ENCODE measurements around the gene LRRC7.

LRRC7 gene

DNA sequence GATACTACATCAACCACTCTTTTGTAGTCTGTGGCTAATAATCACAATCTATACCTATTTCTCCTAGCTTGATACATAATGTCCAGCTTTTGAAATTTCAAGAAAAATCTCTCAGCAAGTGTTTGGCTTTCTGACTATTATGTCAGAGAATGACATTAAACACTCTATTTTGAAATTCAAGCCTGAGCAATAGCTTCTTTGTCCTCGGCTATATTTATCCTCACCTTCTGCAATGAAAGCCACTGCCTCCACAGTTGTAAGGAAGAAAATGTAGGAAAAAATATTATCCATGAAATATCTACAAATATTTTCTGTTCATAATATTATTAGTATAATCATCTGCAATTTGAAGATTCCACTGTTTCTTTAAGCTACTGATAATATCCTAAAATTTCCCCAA is 22.1 kb downstream of the LRRC7 start:
- no peak for DNase-seq (ENCODE audit: low spot score)

DNA sequence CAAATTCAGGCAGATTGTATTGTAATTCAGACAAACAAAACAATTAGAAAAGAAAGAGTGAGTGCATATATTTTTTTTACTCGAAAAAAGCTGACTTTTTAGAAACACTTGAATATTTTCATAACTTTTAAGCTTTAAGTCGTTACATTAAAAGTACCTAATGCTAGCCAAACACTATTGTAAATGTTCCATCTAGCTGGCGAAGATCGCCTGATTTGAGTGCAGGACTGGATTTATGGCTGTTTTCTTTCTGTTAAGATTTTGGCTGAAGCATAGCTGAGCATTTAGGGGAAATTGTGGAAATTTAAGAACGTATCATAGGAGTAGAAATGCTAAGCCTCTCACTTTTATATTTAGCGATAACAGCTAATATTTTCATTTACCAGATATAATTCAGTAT is 24.6 kb downstream of the LRRC7 start:
- DNase-seq (ENCODE audit: low spot score), result no peak

DNA sequence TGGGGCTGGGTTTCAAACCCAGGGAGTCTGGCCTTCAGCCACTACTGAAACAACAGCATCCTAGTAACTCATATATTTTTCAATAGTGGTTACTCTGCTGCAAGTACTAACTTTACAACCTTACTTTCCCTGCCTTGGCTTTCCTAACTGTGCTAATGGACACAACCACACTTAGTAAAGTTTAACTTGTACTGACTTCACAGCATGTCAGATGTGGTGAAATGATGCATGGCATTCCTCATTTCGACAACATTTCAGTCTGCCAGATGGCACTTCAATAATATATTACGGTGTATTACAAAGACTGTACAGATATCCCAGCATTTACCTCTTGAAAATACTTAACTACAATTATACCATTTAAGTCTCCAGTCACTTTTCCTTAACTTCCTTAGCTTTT is 27.8 kb downstream of the LRRC7 start:
- no peak for DNase-seq (ENCODE audit: low spot score)

DNA sequence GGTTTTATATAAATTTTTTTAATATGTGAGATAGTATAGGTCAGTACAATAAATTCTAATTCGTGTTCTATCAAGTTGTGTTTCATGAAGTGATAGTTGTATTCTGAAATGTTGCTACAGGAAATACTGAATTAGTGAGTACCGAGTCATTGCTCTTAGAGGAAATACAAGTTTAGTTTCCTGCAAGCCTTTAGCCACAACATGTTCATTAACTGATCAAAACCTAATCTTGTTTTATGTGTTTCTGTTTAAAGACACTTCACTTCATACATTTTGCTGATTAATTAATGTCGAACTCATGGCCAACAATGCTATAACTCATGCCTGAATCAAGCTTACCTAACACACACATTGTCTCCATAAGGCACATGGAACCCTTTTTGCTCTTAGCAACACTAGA is 43.6 kb downstream of the LRRC7 start:
- DNase-seq (ENCODE audit: low spot score), result no peak

DNA sequence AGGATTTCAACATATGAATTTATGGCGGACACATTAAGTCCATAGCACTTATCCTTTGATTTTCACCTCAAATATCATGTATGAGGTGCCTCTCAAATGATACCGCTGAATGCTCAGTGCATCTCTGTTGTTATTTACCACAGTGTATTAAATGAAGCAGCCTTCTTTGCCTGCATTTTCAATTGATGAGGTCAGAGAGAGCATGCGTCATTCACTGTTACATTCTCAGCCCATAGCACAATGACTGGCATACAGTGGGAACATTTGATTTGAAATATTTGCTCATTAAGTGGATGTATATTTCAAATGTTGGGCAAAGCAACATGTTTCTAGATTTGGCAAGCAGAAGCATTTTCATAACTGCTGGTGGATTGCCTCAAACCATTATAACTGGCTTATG is 45.7 kb downstream of the LRRC7 start:
- no peak for DNase-seq (ENCODE audit: low spot score)

DNA sequence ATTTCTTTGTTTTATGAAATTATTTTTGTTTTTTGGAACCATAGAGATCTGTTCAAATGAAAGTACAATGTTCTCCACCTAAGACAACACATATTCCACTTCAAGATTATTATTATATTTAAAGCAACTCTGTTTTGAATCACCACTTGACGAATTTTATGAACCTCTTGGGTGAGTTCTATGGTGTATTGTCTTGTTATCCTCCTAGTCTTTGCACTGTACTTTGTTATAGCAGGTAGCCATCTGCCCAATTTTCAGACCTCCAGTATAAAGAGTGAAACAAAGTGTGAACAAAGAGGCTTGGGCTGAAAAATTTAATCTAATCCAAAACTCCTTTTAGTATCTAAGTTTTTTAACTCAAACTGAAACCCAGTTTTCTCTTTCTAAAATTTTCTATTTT is 71.0 kb downstream of the LRRC7 start:
- no peak for DNase-seq (ENCODE audit: low spot score)

DNA sequence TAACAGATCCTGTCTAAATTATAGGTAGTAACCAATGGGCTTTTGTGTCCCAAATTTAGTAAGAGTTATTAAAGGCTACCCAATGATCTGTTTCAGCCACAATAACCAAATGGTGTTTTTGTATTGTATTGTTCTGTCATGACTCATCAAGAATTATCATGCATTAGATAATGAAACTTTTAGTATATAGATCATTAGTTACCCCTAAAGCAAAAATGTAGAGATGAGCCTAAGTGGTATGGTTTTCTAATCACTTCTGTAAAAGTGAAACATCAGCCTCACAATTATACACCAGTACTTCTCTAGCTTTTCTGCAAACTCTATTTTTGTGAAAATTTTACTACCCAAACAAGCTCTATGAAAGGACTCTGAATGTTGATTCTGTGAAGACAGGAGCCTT is 71.4 kb downstream of the LRRC7 start:
- no peak for DNase-seq (ENCODE audit: low spot score)

DNA sequence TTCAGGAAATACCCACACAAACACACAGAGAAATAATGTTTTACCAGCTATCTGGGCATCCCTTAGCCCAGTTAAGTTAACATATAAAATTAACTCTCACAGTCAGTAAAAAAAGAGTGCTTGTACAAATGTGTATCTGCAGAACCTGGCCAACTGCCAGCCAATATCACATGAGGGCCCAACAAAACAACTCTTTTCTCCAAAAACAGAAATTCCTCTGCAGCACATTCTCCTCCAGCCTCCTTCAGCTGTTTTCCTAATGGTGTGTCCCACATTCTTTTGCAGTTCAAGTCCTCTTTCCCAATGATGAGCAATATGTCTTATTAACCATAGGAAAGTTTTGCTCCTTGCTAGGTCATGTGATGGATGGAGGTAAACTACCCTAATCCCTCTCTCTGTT is 75.5 kb downstream of the LRRC7 start:
- no peak for DNase-seq (ENCODE audit: low spot score)

DNA sequence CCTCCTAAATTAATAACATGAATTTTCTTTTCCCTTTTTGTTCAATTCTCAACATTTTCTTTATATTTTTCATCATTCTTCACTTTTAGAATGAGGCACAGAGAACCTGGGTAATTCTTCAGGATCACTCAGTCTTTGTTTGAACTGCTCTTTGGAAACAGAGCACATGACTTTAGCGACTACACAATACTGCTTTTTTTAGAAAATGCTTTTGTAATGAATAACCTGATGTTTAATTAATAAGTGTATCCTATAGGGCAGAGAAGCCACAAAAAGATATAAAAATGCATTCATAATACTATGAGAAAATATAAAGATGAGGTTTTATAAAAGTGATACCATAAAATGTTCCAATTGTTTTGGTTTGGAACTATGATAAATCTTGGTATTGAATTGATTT is 77.8 kb downstream of the LRRC7 start:
- no peak for DNase-seq (ENCODE audit: low spot score)

DNA sequence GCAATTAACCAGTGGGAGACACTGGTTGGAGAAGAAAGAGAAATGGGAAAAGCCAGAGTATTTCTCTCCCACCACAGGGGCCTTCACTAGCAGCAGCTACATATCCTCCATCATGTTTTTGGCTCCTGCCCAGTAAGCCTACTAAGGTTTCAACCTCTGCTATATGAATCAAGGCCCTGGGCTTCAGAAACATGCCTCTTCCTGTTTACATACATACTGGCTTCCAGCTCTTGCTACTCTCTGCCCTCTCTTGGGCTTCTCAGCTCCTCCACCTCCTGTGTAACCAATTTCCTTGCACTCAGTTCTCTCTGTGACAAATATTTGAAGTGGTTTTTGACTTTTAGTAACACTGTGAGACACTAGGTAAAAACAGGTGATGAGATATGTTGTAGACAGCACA is 80.8 kb downstream of the LRRC7 start:
- DNase-seq (ENCODE audit: low spot score), result no peak

DNA sequence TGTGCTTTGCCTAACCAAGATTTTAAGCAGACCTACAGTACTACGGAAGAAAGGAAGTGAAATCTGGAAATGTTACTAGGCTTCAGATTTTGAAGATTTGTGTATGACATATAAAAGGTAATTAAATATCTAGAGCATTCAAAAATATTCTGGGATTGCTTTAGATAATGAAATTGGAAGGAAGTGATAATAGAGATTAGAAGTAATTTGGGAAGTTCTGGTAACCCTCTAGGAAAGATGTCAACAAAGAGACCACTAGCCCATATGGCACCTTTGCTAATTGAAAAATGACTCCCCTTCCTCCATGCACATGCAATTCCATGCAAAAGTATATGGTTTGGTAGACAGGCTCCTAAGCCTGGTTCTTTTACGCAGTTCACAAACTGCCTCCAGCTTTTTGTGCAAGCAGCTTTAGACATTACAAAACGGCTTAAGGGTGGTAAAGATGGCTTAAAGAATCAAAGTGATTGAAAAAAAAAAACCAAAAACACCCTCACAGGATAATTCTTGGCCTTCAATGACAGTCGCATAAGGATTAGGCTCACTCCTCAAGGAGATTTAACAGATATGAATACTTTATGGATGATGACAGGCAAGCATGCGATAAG is 81.8 kb downstream of the LRRC7 start:
- no peak for DNase-seq (ENCODE audit: low spot score)

DNA sequence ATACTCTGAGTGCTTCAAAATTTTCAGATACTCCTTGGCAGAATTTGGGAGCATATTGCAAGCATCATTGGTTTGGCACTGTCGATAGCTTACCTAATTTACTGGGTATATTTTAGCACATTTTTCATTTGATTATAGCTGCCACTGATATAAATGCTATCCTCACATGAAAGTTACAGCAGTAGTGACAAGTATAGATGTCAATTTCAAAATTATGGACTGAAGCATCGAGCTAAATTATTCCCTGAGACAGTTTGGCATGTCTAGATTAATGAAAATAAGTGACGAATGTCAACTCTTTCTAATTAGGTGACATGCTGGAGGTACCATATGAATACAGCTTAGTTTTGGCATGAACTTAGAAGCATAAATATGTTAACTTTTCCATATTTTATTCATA is 83.1 kb downstream of the LRRC7 start:
- no peak for DNase-seq (ENCODE audit: low spot score)

DNA sequence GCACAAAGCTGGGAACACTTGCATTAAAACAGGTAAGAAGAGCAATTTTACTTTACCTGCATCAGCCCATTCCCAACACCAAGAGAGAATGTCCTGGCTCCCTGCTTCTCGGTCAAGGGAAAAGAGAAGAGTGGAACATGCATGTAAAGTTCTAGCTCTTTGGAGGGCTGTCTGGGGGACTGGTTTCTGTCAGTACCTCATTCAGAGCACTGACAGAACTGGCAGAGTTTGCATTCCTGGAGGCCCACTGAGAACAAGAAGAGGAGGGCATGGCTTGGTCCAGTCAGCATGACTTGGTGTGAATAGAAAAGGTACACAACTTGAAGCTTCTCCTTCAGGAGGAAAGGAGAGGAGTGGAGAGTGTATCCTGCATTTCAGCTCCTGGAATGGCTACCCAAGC is 83.9 kb downstream of the LRRC7 start:
- DNase-seq (ENCODE audit: low spot score), result no peak

DNA sequence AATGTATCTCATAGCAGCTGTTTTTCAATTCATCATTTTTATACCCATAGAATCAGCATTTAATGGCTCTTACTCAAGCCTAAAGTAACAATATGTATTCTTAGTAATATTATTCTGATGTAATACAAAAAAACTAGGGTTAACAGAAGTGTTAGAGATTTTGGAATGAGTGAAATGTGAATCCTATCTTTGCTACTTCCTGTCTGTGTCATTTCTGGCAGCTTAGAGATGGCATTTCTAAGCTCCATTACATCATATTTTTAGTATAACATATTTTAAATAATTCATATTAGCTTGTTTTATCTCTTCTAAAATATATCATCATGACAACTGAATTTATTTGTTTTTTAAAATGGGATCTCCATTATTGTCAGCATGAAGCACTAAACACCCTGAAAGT is 90.2 kb downstream of the LRRC7 start:
- DNase-seq (ENCODE audit: low spot score), result no peak

DNA sequence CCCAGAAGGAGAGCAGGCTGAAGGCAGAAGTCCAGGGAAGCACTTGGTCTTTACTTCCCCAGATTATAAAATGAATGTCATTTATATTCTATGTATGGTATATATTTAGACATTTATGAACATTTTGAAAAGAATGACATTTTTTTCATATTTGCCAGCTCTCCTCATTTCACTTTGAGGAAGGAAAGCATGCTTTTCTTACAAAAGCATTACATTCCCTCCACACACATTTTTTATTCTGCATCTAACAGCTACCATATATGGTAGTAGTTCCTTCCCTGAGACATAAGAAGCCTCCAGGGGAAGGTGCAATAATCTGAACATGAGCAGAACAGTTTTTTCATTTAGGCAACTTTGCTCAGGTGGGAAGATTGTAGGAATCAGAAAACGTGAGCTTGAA is 94.0 kb downstream of the LRRC7 start:
- no peak for DNase-seq (ENCODE audit: low spot score)

DNA sequence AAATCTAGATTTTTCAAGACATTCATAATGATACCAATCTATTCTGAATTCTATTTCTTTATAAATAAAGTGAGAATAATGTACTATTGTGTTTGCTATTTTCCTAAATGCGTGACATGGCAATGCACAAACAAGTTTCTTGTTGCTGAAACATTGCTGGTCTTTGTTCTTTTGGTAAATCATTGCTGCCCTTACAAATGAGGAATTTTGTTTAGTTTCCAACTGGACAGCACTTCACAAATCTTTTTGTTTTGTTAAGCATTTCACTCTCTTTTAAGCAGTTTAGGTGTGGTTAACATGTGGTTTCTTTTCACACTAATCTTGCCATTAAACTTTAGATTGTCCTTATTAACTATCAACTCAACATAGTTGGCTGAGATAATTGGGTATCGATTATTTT is 94.6 kb downstream of the LRRC7 start:
- DNase-seq (ENCODE audit: low spot score), result no peak

DNA sequence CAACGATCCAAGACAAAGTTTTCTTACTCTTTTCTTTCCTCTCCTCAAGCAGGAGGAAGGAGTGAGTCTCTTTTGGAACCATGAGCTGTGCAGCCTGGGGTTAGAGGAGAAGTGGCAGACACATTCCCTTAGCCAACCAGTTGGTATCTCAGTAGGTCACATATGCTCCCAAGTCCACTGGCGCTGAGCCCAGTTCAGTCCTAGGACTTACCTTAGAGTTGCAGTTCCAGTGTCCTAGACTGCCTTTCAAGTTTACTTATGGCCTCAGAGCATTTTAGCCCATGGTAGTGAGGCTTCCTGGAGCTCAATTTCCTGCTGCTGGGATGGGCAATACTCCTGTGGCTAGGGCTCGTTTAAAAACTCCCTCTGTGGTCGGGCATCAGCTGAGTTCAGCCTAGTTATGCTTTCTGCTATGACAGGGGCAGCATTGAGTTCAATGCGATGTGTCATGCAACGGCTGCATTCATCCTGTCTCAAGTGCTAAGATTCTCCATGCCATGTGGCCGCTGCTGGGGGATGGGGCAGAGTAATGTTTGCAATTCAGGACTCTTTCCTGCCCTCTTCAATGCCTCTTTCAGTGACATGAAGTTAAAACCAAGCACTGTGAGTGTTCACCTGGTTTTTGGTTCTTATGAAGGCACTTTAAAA is 103.8 kb downstream of the LRRC7 start:
- no peak for DNase-seq (ENCODE audit: low spot score)

DNA sequence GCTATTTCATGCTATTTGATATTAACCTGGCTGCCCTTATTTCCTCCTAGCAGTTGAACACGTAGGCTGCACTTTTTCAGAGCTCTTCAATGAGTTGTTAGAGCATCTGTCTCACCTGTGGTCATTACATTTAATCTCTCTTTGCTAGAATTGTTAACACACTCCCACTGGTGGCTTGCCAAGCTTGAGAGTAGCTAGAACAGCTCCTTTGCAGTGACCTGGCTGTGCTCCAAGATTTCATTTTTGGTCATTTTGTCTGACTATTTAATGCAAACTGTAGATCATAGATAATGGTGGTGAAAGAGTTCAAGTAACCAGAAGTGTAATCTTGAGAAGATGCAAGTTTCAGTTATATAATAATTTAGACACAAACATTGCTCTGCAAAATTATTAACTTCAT is 105.6 kb downstream of the LRRC7 start:
- no peak for DNase-seq (ENCODE audit: low spot score)

DNA sequence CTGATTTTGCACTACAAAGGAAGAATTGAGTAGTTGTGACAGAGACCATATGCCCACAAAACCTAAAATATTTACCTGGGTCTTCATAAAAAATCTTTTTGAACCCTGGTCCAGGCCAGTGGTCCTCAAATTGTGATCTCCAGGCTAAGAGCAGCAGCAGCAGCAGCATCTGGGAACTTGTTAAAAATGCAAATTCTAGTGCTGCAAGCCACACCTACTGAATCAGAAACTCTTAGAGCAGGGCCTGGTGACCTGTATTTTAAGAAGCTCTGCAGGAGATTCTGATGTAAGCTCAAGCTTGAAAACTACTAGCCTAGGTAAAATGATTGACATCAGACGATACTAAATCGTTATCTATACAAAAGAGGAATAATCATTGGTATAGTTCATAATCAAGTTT is 112.2 kb downstream of the LRRC7 start:
- no peak for DNase-seq (ENCODE audit: low spot score)

DNA sequence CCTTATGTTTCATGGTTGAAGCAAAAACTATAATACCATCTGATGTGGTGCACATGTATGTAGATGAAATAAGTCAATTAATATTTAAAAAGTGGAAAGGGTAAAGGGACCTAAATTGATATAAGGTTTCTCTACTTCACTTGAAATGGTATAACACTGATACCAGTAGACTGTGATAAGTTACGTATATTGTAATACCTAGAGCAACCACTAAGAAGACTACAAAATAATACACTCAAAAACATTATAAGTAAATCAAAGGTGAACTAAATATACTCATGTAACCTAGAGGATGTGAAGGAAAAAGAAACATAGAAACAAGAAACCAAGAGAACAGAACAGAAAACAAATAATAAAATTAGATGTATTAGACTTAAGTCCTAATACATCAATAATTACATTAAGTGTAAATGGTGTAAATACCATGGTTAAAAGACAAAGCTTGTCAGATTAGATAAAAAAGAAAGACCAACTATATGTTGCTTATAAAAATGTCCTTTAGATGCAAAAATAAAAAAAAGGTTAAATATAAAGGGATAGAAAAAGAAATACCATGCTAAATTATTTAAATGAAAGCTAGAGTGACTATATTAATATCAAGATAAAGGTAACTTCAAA is 118.8 kb downstream of the LRRC7 start:
- no peak for DNase-seq (ENCODE audit: low spot score)

DNA sequence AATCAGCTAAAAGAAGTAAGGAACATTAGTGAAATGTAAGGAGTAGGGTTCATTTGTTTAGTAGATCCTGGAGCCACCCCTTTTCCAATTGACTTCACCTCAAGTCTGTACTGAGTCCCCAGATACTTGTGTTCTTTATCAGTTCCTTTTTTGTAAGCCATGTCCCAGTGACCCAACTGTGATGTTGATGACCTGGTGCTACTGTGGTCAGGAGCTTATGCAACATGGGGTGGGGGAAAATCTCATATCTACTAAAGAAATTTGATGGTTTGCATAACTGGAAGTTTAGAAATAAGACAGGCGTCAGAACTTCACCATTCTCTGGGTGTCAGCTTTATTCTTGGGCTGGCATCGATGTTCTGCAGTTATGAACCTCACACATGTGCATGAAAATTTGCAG is 120.5 kb downstream of the LRRC7 start:
- no peak for DNase-seq (ENCODE audit: low spot score)

DNA sequence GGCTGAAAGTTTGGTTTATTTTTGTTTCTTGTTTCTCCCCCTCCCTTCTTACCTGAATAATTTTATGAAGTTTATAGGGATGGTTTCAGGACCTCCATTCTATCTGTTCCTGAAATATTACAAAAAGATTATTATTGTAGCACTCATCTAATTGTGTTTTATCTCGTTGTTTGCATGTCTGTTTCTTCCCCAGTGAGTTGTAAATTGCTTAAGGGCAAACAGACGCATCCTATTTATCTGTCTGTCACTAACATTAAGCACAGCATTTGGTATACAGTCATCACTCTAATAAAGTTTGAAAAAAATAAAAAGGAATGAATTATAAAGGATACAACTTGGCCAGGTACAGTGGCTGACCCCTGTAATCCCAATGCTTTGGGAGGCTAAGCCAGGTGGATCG is 123.5 kb downstream of the LRRC7 start:
- no peak for DNase-seq (ENCODE audit: low spot score)

DNA sequence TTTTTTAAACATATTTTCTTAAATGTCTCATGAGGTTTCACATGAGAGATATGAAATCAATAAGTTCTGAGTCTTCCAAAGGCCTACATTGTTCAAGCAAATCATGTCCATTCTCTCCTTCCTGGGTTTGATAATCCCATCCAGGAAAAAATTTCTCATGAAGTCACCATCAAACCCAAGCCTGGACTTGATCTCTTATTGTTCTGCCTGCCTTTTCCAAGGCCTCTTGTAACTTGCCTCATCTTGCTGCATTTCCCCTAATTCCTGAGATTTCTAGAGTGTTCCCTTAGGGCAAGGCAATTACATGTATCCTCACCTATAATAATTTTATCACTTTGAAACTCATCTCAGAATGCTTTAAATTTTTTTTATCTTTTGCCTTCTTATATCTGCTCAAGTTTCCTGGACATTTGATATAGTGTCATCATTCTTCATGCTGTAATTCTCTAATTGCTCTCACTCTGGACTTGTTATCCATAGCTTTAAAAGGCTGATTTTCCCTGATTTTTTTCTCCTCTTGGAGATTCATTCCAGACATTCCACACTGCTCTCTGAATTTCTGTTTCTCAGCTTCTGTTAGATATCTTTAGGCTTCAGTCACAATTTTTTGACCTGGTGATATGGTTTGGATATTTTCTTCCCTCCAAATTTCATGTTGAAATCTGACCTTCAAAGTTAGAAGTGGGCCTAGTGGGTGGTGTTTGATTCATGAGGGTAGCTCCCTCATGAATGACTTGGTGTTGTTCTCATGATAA is 126.4 kb downstream of the LRRC7 start:
- no peak for DNase-seq (ENCODE audit: low spot score)
